Sciatic nerve (tissue), 2 donors: ENCODE data around the gene EZR. TPM values are rescaled to one million over a fixed set of nuclear protein-coding genes. Genes with fewer than 3 reads are reported as not detected.

Experiments
- ATAC-seq: fragments of 200-7000 bp; cut with Tn5 transposase; one replicate; pipeline ENCODE4 v1.9.1; 2020; ENCODE audit warnings: mild to moderate bottlenecking, moderate library complexity
- DNase-seq: peaks from one replicate; pipeline ENCODE4 v3.0.0-alpha.2; 2020; ENCODE audit warnings: low spot score
- intact Hi-C: fragments of 100-400 bp; cut with DNase I; formaldehyde crosslinking; loops from one replicate; pipeline ENCODE4 v1.14.2; 2022
- total RNA-seq: library from RNA; stranded (reverse); fragmentation: NEBNext Ultra II Directional; extraction: Animal tissue kit (Norgen Biotek cat#: 25700); gene quantifications from one replicate; pipeline ENCODE4 v1.2.1, GENCODE V29; 2021
- donor health status: DM: no; HTN: no; CAD: no.
- donor health status: DM: no; HTN: no; CAD: no.

The EZR gene
- total RNA-seq, 1 donor from 2014 or later = 113 TPM

DNA sequence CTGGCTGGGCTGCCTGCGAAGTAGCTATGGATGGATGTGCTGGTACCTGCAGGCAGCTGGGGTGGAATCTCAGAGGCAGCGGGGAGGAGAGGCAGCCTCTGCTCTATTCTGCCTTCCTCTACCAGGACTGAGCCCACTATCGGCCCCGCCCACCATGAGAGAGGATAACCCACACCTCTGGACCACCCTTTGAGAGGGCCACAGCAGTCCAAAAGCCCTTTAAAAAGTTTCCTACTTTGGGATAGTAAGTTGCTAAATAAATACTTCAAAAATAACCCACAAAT lies 36.1 kb downstream of the EZR start:
- DNase-seq = no peak
- intact Hi-C loops = no loop called here
- ATAC-seq = no peak

DNA sequence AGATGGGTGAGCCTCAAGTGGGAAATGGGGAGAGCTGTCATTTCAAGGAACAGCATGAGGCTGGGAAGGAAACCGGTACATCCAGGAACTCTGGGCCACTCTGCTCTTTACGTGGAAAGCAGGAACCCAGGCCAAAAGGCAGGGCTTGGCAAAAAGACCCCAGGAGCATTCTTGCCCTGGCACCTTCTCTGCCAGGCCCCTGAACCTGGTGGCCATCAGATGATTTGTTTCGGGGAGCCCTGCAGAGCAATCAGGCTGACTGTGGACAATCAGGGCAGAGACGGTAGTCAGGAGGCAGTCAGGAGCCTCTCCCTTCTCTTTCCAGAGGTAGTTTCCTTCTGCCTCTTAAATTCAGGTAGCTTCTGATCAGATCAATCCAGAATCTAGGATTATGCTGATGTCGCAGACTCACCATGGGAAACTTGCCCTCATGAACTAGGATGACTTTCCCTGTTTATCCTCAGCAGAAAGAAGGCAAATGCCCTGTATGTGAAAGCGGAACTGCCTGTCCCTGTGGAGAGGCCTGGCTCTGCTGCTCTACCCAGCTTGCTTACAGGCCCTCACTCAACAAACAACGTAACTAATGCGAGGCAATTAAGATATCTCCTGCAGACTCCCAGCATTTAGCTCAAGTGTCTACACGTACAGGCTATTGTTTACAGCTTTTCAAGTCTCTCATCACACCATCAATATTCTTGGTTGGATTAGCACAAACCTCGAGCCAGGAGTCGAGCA lies 36.6 kb downstream of the EZR start:
- DNase-seq = no peak
- intact Hi-C loops = no loop called here
- ATAC-seq = no peak

DNA sequence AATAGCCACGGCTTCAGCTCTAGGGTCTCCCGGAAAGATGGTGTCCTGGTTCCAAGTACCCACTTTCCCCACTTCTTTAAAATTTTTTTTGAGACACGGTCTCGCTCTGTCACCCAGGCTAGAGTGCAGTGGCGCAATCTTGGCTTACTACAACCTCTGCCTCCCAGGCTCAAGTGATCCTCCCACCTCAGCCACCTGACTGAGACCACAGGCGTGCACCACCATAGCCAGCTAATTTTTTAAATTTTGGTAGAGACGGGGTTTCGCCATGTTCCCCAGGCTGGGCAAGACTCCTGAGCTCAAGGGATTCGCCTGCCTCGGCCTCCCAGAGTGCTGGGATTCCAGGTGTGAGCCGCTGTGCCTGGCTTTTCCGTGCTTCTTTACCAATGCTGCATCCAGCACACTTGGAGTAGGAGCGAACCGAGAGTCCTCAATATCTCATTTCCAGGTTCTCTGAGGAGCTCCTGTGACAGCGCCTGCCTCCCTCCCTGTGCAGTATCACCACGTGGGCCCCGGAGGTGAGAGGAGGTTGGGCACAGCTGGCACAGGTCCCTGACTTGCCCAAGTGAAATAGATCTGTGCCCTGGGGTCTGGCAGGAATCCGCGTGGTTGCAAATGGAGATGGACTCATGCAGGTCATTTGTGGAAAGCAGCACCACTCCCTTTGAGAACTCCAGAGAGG lies 37.3 kb downstream of the EZR start:
- no peak for DNase-seq
- intact Hi-C loops = no loop called here
- ATAC-seq = peak; percentile 21

GRCh38 chr6:158780988-158781691 lies 38.0 kb downstream of the EZR start:
- intact Hi-C loops = no loop called here
- ATAC-seq = no peak
- DNase-seq = no peak

- DNase-seq (no peak), ATAC-seq (no peak)
- intact Hi-C loops = no loop called here
Observed at GRCh38 chr6:158780246-158780884, 38.8 kb downstream of the EZR start.

GRCh38 chr6:158778005-158778527 lies 41.1 kb downstream of the EZR start:
- no peak for DNase-seq
- ATAC-seq = no peak
- intact Hi-C loops = no loop called here

- ATAC-seq (no peak), DNase-seq (no peak)
- intact Hi-C loops = no loop called here
Observed at GRCh38 chr6:158777510-158777909, 41.7 kb downstream of the EZR start.

- DNase-seq (no peak), ATAC-seq (no peak)
- intact Hi-C loops = no loop called here
Observed at GRCh38 chr6:158776737-158777136, 42.4 kb downstream of the EZR start.

DNA sequence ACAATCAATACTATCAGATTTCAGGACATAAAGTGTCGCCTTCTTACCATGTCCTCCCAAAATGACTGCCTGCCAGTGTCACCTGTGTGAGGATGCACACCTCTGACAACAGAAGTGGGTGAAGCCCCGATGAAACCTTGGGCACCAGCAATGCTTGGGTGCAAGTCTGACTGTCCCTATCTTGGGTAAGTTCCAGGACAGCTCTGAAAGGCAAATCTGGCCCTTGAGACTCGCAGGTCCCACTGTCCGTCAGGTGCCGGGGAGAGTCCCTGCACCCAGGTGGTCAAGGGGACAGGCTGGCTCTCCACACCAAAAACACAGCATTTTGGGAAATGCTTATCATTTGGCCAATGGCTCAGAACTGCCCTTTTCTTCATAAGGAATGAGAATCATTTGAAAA lies 43.3 kb downstream of the EZR start:
- DNase-seq (no peak), ATAC-seq (no peak)
- intact Hi-C loops = no loop called here

- ATAC-seq = no peak
- DNase-seq = no peak
- intact Hi-C loops = no loop called here
Observed at GRCh38 chr6:158774717-158775449, 44.3 kb downstream of the EZR start.

DNA sequence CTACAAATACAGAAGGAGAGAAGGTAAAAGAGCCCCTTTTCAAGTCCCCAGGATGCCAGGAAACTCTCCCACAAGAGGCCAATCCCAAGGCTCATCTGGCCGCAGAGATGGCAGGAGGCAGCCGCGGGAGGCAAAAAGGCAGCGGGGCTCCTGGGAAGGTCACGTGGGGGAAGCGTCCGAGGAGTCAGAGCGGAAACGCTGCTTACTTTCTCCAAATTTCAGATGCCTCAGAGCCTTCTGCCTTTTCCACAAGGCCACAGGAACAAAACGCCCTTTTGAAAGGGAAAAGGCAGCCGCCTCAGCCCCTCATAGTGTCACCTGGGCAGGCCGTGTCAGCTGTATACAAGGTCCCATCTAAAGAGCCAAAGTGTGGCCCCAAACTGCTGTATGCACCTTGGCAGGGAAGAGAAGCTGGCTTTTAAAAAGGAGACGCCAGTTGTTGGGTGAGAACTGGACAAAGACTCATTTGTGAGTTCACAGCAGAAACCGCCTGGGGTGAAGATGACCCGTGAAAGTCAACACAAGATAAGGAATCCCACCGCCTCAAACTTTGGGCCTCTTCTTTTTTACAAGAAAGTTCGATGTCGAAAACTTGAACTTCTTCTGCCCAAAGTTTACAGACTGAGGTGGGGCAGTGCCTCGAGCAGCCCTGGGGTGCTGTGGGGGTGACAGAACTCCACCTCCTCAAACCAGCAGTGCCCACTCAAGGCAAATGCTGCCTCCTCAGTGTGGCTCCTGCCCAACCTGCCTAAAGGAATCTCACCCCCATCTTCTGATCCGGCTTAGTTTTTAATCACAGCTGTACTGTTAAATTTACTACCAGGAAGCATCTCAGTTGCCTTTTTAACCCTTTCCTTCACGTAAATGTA lies 45.4 kb downstream of the EZR start:
- DNase-seq (no peak), ATAC-seq (no peak)
- intact Hi-C loops = no loop called here

- ATAC-seq = peak; percentile 45
- intact Hi-C loops = no loop called here
- DNase-seq = no peak
Observed at GRCh38 chr6:158772851-158773371, 46.3 kb downstream of the EZR start.

DNA sequence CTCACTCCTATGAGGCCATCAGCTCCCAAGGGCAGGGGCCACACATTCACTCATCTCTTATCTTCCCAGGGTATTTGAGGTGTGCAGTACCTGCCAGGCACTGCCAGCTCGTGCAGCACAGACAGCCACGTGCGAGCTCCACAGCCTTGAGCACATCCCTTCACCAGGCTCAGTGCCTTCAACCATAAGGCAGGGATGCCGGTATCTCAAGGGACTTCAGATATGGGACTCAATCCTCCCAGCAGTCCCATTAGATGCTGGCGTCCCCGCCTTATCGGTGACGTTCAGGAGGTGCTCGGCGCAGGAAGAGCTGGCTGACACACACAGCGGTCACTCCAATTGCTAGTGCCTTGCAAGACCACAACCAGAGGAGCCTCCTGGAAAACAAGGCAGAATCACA lies 47.0 kb downstream of the EZR start:
- ATAC-seq (no peak), DNase-seq (no peak)
- intact Hi-C loops = no loop called here

DNA sequence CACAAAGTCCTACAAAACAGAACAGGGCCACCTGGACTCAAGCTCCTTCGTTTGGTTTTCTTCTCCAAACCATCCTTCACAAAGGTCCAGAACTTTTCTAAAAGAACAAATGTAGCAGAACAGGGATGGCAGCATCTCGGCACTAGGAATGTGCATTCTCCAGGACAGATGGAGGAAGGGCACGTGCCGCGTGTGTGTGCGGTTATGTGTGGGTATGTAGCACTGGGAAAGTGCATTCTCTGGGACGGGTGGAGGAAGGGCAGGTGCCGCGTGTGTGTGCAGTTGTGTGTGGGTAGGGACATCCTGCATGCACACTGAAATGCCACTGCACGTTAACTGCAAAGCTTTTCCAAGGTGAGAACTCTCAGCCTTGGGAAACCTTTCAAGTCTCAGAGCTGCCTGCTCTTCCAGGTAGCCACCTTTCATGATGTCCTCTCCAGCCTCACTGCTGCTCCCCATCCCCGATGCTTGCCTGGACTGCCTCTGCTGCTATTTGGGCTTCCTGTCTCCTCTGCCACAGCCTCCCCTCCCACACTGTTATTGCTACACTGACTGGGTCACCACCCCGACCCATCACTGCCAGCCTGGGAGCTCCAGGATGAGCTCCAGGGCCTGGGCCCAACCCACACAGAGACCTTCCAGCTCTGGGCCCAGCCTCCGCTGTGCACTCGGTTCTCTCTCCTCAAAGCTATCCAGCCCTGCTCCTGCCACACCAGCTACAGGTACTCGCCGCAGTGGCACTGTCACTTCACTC lies 47.6 kb downstream of the EZR start:
- intact Hi-C loops = no loop called here
- ATAC-seq = no peak

GRCh38 chr6:158770533-158771330 lies 48.4 kb downstream of the EZR start:
- no peak for DNase-seq
- intact Hi-C loops = no loop called here
- ATAC-seq = peak; percentile 64

More for the DNA sequence above, 47.6 kb downstream of the EZR start:
- no peak for DNase-seq

- ATAC-seq (peak; percentile 89), DNase-seq (no peak)
- intact Hi-C loops = no loop called here
Observed at GRCh38 chr6:158769771-158770432, 49.3 kb downstream of the EZR start.
